HG03175 (cell line): ENCODE data around the gene ESRRG.

Experiments
- ATAC-seq: cut with Tn5 transposase; IDR thresholded peaks from one replicate; pipeline ENCODE4 v1.9.1; 2021; ENCODE audit warnings: mild to moderate bottlenecking, moderate library complexity; ENCODE audit not compliant: unreplicated experiment

The ESRRG gene

GRCh38 chr1:216457356-216457755 lies 265.9 kb downstream of the ESRRG start:
- no peak for ATAC-seq

DNA sequence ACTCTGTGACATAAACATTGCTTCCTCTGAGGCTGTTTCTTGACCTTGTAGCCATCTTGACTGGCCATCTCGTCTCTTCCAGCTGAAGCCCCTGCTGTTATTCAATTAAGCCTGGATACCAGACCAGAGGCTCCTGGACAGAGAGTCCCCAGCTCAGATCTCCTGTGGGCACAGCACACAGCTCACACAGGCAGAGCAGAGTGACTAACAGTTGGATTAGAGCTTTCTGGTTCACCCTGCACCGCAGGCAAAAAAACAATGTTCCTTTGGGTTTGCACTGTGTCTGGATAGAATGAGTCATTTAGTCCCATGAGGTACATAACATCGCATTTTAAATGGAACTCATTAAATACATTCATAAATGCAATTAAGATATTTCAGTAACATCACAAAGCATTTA lies 266.5 kb downstream of the ESRRG start:
- ATAC-seq = no peak

- ATAC-seq = no peak
Observed at GRCh38 chr1:216453777-216454176, 269.5 kb downstream of the ESRRG start.
